Testis (tissue), 3 donors: ENCODE results near the gene CEP83. TPM values are rescaled to one million over a fixed set of nuclear protein-coding genes. Genes with fewer than 3 reads are reported as not detected.

ENCODE experiments used
- DNase-seq: peaks from one replicate; pipeline ENCODE4 v3.0.0-alpha.2; 2019
- H3K27ac ChIP-seq, 2 donors: fragments of 200-600 bp; sonication (generic); one replicate each; pipeline ENCODE4 v1.5.1; 2019
- H3K27me3 ChIP-seq: fragments of 200-600 bp; sonication (generic); one replicate; pipeline ENCODE4 v1.5.1; 2019
- H3K36me3 ChIP-seq: fragments of 200-600 bp; sonication (generic); one replicate; pipeline ENCODE4 v1.5.1; 2017; ENCODE audit warnings: low read depth; ENCODE audit errors: missing control alignments
- H3K4me1 ChIP-seq: fragments of 200-600 bp; sonication (generic); one replicate; pipeline ENCODE4 v1.5.1; 2019
- H3K4me3 ChIP-seq, 2 donors: fragments of 200-600 bp; sonication (generic); one replicate each; pipeline ENCODE4 v1.5.1; 2017 to 2019
- H3K9me3 ChIP-seq: fragments of 200-600 bp; sonication (generic); one replicate; pipeline ENCODE4 v1.5.1; 2017
- POLR2A ChIP-seq: fragments of 450-650 bp; IDR thresholded peaks from one replicate; pipeline ENCODE4 v1.6.1; 2017; ENCODE audit warnings: antibody characterized with exemption, mild to moderate bottlenecking, moderate library complexity
- WGBS, 2 donors: methylation state at CpG; one replicate each; pipeline ENCODE4 v1.1.5; 2018; 5-methylcytosine and 5-hydroxymethylcytosine counted together
- intact Hi-C: fragments of 100-400 bp; cut with DNase I; formaldehyde crosslinking; loops from one replicate; pipeline ENCODE4 v1.15.1; 2023; ENCODE audit warnings: low total_unique reads
- polyA plus RNA-seq: library from polyadenylated mRNA; stranded (reverse); fragments of 350-450 nt; fragmentation: Illumina TruSeq; extraction: RNeasy Lipid Tissue Mini Kit (QIAGEN cat#74804); gene quantifications from one replicate; pipeline ENCODE4 v1.2.3, GENCODE V29; 2014; ENCODE audit warnings: low read depth, low replicate concordance; ENCODE audit not compliant: insufficient read depth
- total RNA-seq, 2 donors: library from RNA; depleted of rRNA; stranded (reverse); fragments of >200 nt; gene quantifications; one replicate each; pipeline ENCODE4 v1.2.3, GENCODE V29; 2016
- TF ChIP-seq, protein P1 (sequence below), 3 experiments: fragments of 450-650 bp in 2 of 3; fragments of 200-600 bp in 1 of 3; sonication (generic) in 1 of 3; IDR thresholded peaks; one replicate each; pipeline ENCODE4 v1.5.1; 2016 to 2019; ENCODE audit warnings: antibody characterized with exemption in 3 of 3, mild to moderate bottlenecking in 2 of 3, moderate library complexity in 1 of 3

The CEP83 gene
- total and polyA plus RNA-seq, 3 donors from 2014 or later = 17.9 to 64.1 (median 48.4) TPM

DNA sequence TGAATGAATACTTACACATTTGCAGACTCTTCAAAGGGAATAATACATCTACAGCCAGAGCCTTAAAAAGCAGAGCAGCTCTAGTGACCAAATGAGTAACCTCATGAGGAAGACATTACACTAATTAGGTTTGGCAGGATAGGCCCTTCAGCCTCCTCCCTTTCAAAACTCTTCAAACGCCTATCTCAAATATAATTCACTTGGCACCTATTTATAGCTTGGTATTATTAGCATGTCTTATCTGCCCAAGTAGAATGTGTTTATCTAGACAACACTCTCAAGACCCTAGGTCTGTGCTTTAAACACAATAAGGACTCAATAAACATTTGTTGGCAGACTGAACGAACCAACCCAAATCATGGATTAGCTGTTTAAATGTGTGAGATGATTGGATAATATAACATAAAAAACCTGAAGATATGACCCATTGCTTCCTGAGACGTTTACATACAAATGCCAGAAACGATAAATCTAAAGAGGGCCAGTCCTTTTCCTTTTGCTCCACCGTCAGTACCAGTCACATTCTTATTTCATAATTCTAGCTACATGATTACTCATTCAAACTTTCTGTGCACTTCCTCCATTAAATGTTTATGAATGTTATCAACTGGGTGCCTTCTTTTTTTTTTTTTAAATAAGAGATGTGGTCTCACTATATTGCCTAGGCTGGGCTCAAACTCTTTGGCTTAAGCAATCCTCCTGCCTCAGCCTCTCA, 123.3 kb downstream of the CEP83 start:
- Histone ChIP-seq H3K27ac (no peak overlapping the region), H3K9me3 (no peaks in the 10 kb centered on the region), H3K4me1 (no peaks in the 10 kb centered on the region), H3K27me3 (no peaks in the 10 kb centered on the region), H3K4me3 (no peak overlapping the region), H3K36me3 (no peaks in the 10 kb centered on the region)
- no peak for TF ChIP-seq POLR2A
- TF ChIP-seq, protein P1, sequence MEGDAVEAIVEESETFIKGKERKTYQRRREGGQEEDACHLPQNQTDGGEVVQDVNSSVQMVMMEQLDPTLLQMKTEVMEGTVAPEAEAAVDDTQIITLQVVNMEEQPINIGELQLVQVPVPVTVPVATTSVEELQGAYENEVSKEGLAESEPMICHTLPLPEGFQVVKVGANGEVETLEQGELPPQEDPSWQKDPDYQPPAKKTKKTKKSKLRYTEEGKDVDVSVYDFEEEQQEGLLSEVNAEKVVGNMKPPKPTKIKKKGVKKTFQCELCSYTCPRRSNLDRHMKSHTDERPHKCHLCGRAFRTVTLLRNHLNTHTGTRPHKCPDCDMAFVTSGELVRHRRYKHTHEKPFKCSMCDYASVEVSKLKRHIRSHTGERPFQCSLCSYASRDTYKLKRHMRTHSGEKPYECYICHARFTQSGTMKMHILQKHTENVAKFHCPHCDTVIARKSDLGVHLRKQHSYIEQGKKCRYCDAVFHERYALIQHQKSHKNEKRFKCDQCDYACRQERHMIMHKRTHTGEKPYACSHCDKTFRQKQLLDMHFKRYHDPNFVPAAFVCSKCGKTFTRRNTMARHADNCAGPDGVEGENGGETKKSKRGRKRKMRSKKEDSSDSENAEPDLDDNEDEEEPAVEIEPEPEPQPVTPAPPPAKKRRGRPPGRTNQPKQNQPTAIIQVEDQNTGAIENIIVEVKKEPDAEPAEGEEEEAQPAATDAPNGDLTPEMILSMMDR (IDR thresholded peaks at IDR 0.05) = no peak
- DNase-seq = no peak
- WGBS, 2 donors = 76 to 83% methylated on average over 5 of the region's 5 CpGs
- intact Hi-C loops = no loop called here

DNA sequence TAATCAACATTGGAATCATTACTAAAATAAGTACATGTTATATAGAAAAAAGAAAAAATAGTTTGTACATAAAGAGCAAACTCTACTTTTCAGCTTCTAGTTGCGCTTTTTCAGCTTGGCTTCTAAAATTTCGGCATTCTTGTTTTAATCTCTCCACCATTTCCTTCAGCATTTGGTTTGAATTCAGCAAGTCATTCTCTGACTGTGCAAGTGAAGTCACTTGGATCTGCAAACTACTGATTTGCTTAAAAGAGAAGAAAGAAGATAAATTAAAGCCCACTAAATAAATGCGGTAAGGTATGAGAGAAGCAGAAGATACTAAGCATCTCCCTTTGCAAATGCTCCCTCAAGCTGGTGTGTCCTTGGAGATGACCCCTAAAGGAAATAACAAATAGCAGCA, 126.3 kb downstream of the CEP83 start:
- no peaks in the 10 kb centered on the region for H3K4me1 ChIP-seq
- WGBS, 2 donors = 85 to 92% methylated on average over 3 of the region's 3 CpGs
- H3K9me3 ChIP-seq = no peaks in the 10 kb centered on the region
- no peaks in the 10 kb centered on the region for H3K36me3 ChIP-seq
- TF ChIP-seq, protein P1 (IDR thresholded peaks at IDR 0.05) = no peak
- TF ChIP-seq POLR2A = no peak
- no peak overlapping the region for H3K4me3 ChIP-seq
- H3K27me3 ChIP-seq = no peaks in the 10 kb centered on the region
- DNase-seq = no peak
- H3K27ac ChIP-seq = no peak overlapping the region
- intact Hi-C loops = no loop called here

DNA sequence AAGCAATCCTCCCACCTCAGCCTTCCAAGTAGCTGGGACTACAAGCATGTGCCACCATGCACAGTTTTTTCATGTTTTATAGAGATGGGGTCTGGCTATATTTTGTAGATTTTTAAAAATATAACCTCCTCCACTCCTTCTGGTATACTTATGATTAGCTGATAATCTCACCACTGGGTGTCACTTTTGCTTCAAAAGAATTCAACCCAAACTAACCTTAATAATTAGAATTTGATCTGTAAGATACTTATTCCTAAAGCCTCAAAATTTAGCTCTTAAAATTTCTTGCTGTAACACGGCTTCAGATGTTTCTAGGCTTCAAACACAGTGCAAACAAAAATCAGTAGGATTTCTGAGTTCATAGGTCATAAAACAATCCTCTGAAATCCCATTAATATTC, 130.3 kb downstream of the CEP83 start:
- no peak for DNase-seq
- Histone ChIP-seq H3K27ac (no peak overlapping the region), H3K9me3 (no peaks in the 10 kb centered on the region), H3K36me3 (no peaks in the 10 kb centered on the region), H3K27me3 (no peaks in the 10 kb centered on the region), H3K4me1 (no peaks in the 10 kb centered on the region), H3K4me3 (no peak overlapping the region)
- TF ChIP-seq, protein P1 (IDR thresholded peaks at IDR 0.05) = no peak
- intact Hi-C loops = no loop called here
- WGBS, 2 donors = 93 to 98% methylated on average over 1 of the region's 1 CpG

DNA sequence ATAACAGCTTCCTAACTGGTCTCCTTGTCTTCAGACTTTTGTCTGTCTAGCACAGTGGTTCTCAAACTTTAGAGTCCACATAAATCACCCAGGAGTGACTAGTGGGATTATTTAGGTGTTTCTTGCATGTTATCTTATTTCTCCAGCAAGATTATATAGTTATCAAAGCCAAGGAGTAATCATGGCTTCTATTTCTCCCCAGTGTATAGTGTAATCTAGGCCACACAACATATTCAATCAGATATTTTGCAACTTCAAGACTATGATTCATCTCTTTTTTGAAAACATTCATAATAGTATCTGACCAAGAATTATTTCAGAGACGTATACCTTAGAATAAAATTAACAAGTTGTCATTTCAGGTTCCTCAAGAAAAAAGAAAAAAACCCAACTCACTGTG, 131.9 kb downstream of the CEP83 start:
- no peak overlapping the region for H3K27ac ChIP-seq
- no peaks in the 10 kb centered on the region for H3K36me3 ChIP-seq
- H3K27me3 ChIP-seq = no peaks in the 10 kb centered on the region
- no peak for DNase-seq
- H3K4me3 ChIP-seq = no peak overlapping the region
- 89 to 96% methylated on average over 1 of the region's 1 CpG for WGBS, 2 donors
- TF ChIP-seq, protein P1 (IDR thresholded peaks at IDR 0.05) = no peak
- no peaks in the 10 kb centered on the region for H3K4me1 ChIP-seq
- no peaks in the 10 kb centered on the region for H3K9me3 ChIP-seq
- intact Hi-C loops = no loop called here

DNA sequence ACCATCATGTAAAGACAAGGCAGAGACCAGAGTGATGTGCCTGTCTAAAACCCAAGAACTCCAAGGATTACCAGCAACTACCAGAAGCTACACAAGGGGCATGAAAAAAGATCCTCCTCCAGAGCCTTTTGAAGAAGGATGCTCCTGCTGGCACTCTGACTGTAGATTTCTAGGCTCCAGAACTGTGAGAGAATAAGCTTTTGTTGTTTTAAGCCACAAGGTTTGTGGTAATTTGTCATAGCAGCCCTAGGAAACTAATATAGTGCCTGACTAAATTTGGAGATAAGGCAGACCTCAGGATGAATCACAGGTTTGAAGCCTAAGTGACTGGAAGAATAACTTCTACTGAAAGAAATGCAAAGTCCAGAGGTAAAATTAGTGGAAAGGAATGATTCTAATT, 132.9 kb downstream of the CEP83 start:
- Histone ChIP-seq H3K9me3 (no peaks in the 10 kb centered on the region), H3K27ac (no peak overlapping the region), H3K4me1 (no peaks in the 10 kb centered on the region), H3K27me3 (no peaks in the 10 kb centered on the region), H3K36me3 (no peaks in the 10 kb centered on the region), H3K4me3 (no peak overlapping the region)
- intact Hi-C loops = no loop called here
- DNase-seq = no peak
- TF ChIP-seq, protein P1 (IDR thresholded peaks at IDR 0.05) = no peak
- TF ChIP-seq POLR2A = no peak
